Stimulated activated CD4-positive, alpha-beta T cell treated with anti-CD3 and anti-CD28 coated beads, Interleukin-4, amount 100 ng/mL, for 24 hours (primary cell): ENCODE data around the gene RNF220.
"Not testable (repeated sequence)": the region's sequence is repeated elsewhere in the genome, so short reads cannot be mapped to it uniquely, and the experiment has no call there.

ENCODE experiments used
- DNase-seq: peaks from one replicate; pipeline ENCODE4 v3.0.0-alpha.2; 2020

Gene RNF220

DNA sequence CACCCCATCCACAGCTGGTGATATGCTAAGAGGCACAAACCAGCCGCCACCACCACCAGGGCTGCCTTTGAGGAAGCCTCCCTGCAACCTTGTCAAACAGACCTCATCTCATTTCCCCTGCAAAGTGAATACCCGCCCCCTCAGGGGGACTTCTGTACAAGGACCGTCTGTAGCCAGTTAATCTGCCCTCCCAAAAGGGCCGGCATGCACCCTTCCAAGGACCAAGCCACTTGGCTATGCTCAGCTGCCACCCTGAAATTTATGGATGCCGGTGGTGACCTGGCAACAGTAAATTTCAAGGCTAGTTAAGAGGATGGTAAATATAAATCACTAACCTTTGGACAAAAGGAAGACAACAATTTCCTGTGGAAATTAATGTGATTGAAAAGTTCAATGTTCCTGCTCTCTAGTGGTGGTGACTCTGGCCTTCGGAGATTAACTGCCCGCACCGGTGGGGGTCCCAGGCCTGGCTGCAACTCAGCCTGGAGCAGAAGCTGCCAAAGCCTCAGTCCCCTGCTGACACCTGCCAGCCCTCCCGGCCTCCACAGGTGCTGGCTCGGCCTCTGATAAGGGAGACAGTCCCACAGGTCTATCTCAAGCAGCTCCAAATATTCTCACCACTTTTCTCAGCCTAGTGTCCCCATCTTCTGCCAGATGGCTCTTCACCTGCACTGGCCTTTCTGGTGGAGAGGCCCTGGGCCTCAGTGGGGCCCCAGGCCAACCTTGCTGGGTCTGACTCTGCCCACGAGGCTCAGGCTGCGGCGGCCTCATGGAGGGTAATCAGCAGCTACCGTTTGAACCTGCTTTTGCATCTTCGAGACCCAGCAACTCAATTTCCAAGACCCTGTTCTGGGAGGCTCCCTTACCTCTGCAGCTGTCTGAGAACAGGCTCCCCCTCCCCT, 257.0 kb downstream of the RNF220 start:
- no peak for DNase-seq

DNA sequence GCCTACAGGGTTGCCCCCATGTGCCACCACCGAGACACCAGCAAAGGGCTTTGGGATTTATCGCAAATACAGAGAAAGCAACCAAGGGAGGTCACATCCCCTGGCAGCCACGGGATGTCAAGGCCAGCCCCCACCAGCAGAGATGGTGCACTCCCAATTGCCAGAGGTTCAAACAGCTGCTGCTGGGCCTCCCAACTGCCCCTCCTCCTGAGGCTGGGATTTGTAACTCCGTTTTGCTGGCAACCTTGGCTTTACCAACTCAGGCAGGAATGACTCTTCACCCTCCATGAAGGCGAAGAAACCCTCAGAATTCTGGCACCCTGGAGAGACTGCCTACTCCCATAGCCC, 257.6 kb downstream of the RNF220 start:
- no peak for DNase-seq

DNA sequence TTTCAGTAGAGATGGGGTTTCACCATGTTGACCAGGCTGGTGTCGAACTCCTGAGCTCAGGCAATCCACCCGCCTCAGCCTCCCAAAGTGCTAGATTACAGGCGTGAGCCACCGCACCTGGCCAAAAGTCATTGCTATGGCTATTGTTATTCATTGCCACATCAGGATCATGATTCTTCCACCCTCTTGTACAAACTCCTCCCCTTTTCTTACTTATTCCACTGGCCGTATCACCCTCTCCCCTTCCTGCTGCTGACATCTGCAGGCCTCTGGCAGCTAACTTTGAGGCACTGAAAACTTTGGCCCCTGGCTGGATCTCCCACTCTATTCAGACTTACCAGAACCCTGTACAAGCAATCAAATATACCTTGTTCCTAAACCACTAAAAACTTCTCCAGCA, 258.4 kb downstream of the RNF220 start:
- DNase-seq, result no peak

DNA sequence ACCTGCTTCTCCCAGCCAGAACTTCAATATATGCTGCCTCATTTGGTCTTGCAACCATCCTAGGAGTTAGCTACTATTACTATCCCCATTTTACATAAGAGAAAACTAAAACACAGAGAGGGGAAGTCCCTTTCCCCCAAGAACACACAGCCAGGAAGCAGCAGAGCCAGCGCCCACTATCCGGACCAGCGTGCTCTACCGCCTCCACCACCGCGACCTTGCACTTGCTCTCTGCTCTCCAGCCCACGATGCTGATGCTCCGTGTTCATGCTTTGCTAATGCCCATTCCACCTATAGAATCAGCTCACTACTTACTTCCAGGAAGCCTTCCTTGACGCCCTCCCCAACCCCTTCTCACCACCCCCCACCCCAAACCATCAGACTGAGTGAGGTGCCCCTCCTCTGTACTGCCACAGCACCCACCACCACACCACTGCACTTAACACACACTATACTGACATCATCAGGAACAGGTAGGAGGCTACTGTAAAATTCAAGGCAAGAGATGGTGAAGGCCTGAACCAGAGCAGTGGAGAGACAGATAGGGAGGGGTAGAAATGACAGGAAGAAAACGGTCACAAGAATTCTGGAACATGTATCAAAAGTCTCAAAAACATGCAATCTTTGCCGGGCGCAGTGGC, 259.8 kb downstream of the RNF220 start:
- DNase-seq, result peak; percentile 51

GRCh38 chr1:44666719-44667118, 261.7 kb downstream of the RNF220 start:
- DNase-seq, result not testable (repeated sequence)

GRCh38 chr1:44670751-44671640, 265.9 kb downstream of the RNF220 start:
- DNase-seq, result no peak

- DNase-seq, result no peak
These were observed 267.4 kb downstream of the RNF220 start for GRCh38 chr1:44672254-44672955.

- DNase-seq, result no peak
These were observed 268.1 kb downstream of the RNF220 start for GRCh38 chr1:44672961-44673674.

DNA sequence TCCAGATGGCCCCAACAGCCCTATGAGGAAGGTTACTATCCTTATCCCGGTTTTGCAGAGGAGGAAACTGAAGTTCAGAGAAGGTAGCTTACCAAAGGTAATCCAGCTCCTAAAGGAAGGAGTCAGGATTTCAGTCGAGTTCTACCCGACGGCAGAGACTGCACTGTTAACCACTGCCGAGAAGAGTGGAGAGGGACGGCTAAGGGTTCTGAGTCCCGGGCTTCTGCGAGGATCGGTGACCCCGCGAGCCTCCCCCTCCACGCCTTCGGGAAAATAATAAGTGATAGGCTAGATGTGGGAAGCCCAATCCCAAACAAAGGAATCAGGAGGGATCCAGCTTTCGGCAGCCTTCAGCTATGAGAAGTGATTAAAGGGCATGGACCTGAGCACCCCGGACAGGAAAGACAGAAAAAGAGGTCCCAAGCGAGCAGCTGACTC, 268.6 kb downstream of the RNF220 start:
- DNase-seq, result no peak

GRCh38 chr1:44674113-44675000, 269.3 kb downstream of the RNF220 start, which contains the start of the genes ARMH1 and TMEM53:
Gene ARMH1, plus strand, starts transcription at chr1:44674714. Its CDS starts 14,984 bp downstream, at chr1:44689698.
Gene TMEM53, minus strand, starts transcription at chr1:44674481. Its CDS starts 90 bp downstream, at chr1:44674391.
- peak; percentile 98 for DNase-seq

- DNase-seq, result no peak
These were observed 270.1 kb downstream of the RNF220 start for GRCh38 chr1:44675186-44675585.

- DNase-seq, result no peak
These were observed 271.6 kb downstream of the RNF220 start for GRCh38 chr1:44676484-44677200.

- no peak for DNase-seq
These were observed 272.2 kb downstream of the RNF220 start for GRCh38 chr1:44677201-44677766.

DNA sequence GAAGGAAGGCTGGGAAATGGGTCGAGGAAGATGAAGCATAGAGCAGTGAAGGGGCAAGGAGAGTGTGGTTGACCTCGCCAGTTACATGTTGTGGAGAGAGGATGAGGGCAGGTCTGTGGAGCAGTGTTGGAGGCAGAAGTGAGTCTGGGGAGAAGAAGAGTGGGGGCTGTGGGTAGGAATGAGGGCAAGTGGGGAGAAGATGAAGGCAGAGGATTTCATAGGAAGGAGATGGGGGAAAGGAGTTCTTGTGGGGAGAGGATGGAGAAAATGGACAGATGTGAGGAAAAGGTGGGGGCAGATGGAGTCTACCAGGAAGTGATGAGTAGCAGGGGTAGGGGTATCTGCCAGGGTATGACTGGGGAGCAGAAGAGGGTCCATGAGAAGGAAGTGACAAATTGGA, 273.1 kb downstream of the RNF220 start:
- DNase-seq, result no peak

DNA sequence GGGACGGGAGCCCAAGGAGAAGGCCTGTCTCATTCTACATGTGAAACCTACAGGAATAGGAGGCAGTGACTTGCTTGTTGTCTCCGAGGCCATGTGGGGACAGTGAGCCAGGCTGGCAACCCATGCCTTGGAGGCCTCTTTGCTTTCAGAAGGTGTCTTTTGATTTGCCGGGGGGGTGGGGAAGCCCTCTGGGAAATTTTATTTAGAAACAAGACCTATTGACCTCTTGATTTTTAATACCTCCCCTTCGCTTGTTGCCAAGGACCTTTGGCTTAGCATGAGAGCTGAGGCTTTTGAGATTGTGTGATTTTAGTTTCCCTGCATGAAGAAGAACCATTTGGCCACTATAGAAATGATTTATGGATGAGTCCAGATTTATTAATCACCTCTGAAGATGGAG, 273.6 kb downstream of the RNF220 start:
- DNase-seq, result no peak

- no peak for DNase-seq
These were observed 274.4 kb downstream of the RNF220 start for GRCh38 chr1:44679468-44679867.

GRCh38 chr1:44681905-44682882, 277.1 kb downstream of the RNF220 start:
- no peak for DNase-seq

DNA sequence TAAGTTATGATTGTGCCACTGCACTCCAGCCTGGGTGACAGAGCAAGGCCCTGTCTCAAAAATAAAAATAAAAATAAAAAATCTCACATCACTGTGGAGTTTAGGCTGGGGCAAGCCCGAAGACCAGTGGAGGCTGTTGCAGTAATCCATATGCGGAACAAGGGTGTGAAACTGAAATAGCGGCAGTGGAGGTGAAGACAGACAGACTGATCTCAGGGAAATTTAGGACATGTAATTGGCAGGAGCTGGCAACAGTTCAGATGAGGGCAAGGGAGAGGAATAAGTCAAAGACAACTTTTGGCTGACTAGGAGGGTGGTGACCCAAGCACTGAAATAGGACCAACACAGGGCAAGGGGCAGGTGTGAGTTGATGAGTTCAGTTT, 277.8 kb downstream of the RNF220 start:
- DNase-seq, result no peak
